ENCODE measurements around the gene NCLN.

The NCLN gene

DNA sequence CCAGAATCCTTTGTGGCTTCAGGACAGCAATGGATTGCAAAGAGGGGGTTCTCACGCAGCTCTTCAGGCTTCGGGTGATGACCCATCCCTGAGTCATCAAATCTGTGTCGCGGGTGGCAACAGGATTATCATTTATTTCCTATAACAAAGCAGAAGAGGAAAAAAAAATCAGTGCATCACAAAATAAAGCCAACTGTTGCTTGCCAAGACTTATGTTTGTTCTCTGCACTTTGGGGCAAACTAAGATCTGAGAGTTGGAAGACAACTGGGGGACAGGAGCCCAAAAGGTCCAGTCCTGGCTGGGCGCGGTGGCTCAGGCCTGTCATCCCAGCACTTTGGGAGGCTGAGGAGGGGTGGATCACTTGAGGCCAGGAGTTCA lies 43.4 kb upstream of the NCLN start:
- no peak overlapping the region for H3K4me3 ChIP-seq (ENCODE audit: low read depth, low read length)
- TF ChIP-seq CTCF (IDR thresholded peaks at IDR 0.05; ENCODE audit: insufficient read depth, low read depth, low read length, missing control alignments) = no peak
- DNase-seq (ENCODE audit: low read depth) = no peak

GRCh38 chr19:3142781-3143337 lies 42.9 kb upstream of the NCLN start:
- no peak overlapping the region for H3K4me3 ChIP-seq (ENCODE audit: low read depth, low read length)
- no peak for TF ChIP-seq CTCF (IDR thresholded peaks at IDR 0.05; ENCODE audit: insufficient read depth, low read depth, low read length, missing control alignments)
- DNase-seq (ENCODE audit: low read depth) = no peak

DNA sequence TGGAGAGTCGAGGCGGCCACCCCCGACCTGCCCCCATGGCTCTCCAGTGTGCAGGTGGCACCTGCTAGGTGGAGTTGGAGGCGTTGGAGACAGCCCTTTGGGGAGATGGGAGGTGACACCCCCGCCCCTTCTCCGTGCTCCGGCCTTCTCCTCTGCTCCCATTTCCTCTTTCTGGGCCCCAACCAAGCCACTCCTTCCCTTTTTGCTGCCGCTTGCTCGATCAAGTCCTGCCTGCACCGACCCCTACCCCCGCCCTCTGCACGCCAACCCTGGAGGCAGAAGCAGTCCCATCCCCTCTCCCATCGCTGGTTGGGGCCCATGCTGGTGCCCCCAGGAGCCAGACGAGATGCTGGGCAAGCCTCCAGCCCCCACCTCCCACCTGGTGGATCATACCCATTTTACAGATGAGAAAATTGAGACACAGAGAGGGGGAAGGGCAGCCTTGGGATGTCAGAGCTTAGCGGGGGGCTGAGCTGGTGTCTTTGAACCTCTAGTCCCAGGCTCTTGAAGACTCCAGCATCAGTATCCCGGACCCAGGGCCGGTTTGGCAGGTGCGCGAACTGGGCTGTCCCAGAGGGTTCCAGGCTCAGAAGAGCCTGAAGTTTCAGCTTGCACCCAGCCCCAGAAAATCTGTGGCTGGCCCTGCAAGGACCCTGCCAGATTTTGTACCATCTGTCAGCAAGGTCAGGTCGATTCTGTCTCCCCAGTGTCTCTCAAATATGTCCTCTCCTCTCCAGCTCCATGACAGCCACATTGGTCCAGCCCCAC lies 39.6 kb upstream of the NCLN start:
- no peak for TF ChIP-seq CTCF (IDR thresholded peaks at IDR 0.05; ENCODE audit: insufficient read depth, low read depth, low read length, missing control alignments)
- no peak for DNase-seq (ENCODE audit: low read depth)
- H3K4me3 ChIP-seq (ENCODE audit: low read depth, low read length) = no peak overlapping the region

DNA sequence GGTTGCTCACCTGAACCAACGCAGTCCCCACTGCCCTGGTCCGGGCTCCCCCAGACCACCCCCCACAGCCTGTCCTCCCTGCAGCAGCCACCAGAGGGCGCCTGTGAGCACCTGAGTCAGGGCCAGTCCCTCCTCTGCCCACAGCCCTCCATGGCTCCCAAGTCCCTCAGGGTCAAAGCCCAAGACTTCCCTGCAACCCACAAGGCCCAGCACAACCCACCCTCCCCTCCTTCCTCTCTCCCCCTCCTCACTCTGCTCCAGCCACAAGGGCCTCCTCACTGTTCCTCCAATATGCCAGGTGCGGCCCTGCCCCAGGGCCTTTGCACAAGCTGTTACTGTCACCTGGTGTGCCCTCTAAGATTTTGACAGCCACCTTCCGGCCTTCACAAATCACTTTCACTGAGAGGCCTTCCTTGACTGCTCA lies 39.0 kb upstream of the NCLN start:
- H3K4me3 ChIP-seq (ENCODE audit: low read depth, low read length) = no peak overlapping the region
- DNase-seq (ENCODE audit: low read depth) = peak; percentile 43
- peak; percentile 78 for TF ChIP-seq CTCF (IDR thresholded peaks at IDR 0.05; ENCODE audit: insufficient read depth, low read depth, low read length, missing control alignments)

GRCh38 chr19:3148503-3148902 lies 37.2 kb upstream of the NCLN start:
- no peak for DNase-seq (ENCODE audit: low read depth)
- H3K4me3 ChIP-seq (ENCODE audit: low read depth, low read length) = no peak overlapping the region
- no peak for TF ChIP-seq CTCF (IDR thresholded peaks at IDR 0.05; ENCODE audit: insufficient read depth, low read depth, low read length, missing control alignments)

DNA sequence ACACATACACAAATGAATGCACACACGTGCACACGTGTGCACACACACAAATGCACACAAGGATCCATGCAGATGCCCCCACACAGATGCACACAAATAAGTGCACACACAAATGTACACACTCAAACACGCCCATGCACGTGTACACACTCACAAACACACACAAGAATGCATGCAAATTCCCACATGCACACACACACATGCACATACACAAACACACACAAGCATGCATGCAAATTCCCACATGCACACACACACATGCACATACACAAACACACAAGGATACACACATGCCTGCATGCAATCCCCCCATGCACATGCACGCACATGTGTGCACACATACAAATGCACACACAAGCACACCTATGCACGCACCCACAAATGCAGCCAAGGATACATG lies 36.6 kb upstream of the NCLN start:
- H3K4me3 ChIP-seq (ENCODE audit: low read depth, low read length) = no peak overlapping the region
- no peak for TF ChIP-seq CTCF (IDR thresholded peaks at IDR 0.05; ENCODE audit: insufficient read depth, low read depth, low read length, missing control alignments)
- no peak for DNase-seq (ENCODE audit: low read depth)
